Fibroblast of villous mesenchyme (primary cell): ENCODE data around the gene LYPLA2. TPM values are rescaled to one million over a fixed set of nuclear protein-coding genes. Genes with fewer than 3 reads are reported as not detected.
"Not testable (repeated sequence)": the region's sequence is repeated elsewhere in the genome, so short reads cannot be mapped to it uniquely, and the experiment has no call there.

Experiments
- DNase-seq: peaks from one replicate; pipeline ENCODE4 v3.0.0-alpha.2; 2010; ENCODE audit warnings: low read depth
- H3K4me3 ChIP-seq: 2 replicates; pipeline ENCODE4 v1.5.1; 2011; ENCODE audit warnings: low read depth, mild to moderate bottlenecking, low read length
- CTCF ChIP-seq: IDR thresholded peaks from 2 replicates; pipeline ENCODE4 v1.5.1; 2012; ENCODE audit warnings: low read depth, mild to moderate bottlenecking, low read length; ENCODE audit not compliant: insufficient read depth
- total RNA-seq: library from RNA; depleted of rRNA; stranded (reverse); fragments of >200 nt; gene quantifications from 2 replicates; pipeline ENCODE4 v1.2.3, GENCODE V29; 2012

LYPLA2 gene
- total RNA-seq, 1 donor, result 48.8 TPM

GRCh38 chr1:23777979-23778814 lies 12.7 kb upstream of the LYPLA2 start, which contains the start of gene PITHD1:
Gene PITHD1, plus strand, starts transcription at chr1:23778418. Its CDS starts 98 bp downstream, at chr1:23778516.
- peak; percentile 97 for DNase-seq
- peak within 1 kb of the TSS; percentile 90 for H3K4me3 ChIP-seq
- no peak for TF ChIP-seq CTCF

GRCh38 chr1:23779826-23780371 lies 11.0 kb upstream of the LYPLA2 start:
- no peak for TF ChIP-seq CTCF
- peak; percentile 57 for DNase-seq
- H3K4me3 ChIP-seq, result no peak overlapping the region

GRCh38 chr1:23783141-23783540 lies 7.8 kb upstream of the LYPLA2 start:
- H3K4me3 ChIP-seq, DNase-seq: not testable (repeated sequence)

- no peak for DNase-seq
- H3K4me3 ChIP-seq, result no peak overlapping the region
- no peak for TF ChIP-seq CTCF
These were observed 6.1 kb upstream of the LYPLA2 start for GRCh38 chr1:23784846-23785245.

GRCh38 chr1:23787701-23788100 lies 3.2 kb upstream of the LYPLA2 start:
- DNase-seq, result no peak
- TF ChIP-seq CTCF, result no peak
- no peak overlapping the region for H3K4me3 ChIP-seq

GRCh38 chr1:23788695-23789094 lies 2.2 kb upstream of the LYPLA2 start:
- DNase-seq, result no peak
- TF ChIP-seq CTCF, result no peak
- H3K4me3 ChIP-seq, result no peak overlapping the region

- DNase-seq, result no peak
- no peak for TF ChIP-seq CTCF
- peak overlapping the region; percentile 93 for H3K4me3 ChIP-seq
These were observed 637 bp downstream of the LYPLA2 start for GRCh38 chr1:23791516-23792047.
